Muscle of leg (tissue), 11 donors: Measurements from ENCODE around the gene GRIA3. TPM values are rescaled to one million over a fixed set of nuclear protein-coding genes. Genes with fewer than 3 reads are reported as not detected.
"Not testable (repeated sequence)": the region's sequence is repeated elsewhere in the genome, so short reads cannot be mapped to it uniquely, and the experiment has no call there.

Experiments used
- DNase-seq: peaks from one replicate; pipeline ENCODE4 v3.0.0; 2013
- H3K27ac ChIP-seq: one replicate; pipeline ENCODE4 v1.5.1; 2013; ENCODE audit warnings: mild to moderate bottlenecking, low read length, control low read depth
- H3K27me3 ChIP-seq: one replicate; pipeline ENCODE4 v1.6.1; 2013; ENCODE audit warnings: low read length; ENCODE audit not compliant: control insufficient read depth, insufficient read depth
- H3K36me3 ChIP-seq: one replicate; pipeline ENCODE4 v1.6.1; 2013; ENCODE audit warnings: low read length; ENCODE audit not compliant: control insufficient read depth, insufficient read depth
- H3K4me1 ChIP-seq: one replicate; pipeline ENCODE4 v1.6.1; 2013; ENCODE audit warnings: low read length; ENCODE audit not compliant: control insufficient read depth, insufficient read depth
- H3K4me3 ChIP-seq: one replicate; pipeline ENCODE4 v1.5.1; 2013; ENCODE audit warnings: low read length, control low read depth
- H3K9me3 ChIP-seq: replicated peaks from 2 replicates; pipeline ENCODE4 v1.6.1; 2013; ENCODE audit warnings: low read depth, low read length; ENCODE audit not compliant: control insufficient read depth
- WGBS: methylation state at CpG from one replicate; pipeline ENCODE4 v1.1.5; 2013; ENCODE audit warnings: missing lambda C conversion rate; ENCODE audit not compliant: insufficient coverage; 5-methylcytosine and 5-hydroxymethylcytosine counted together
- polyA plus RNA-seq, 8 donors: library from polyadenylated mRNA; unstranded; fragments of 120-200 nt; gene quantifications; one replicate each; pipeline versions ENCODE4 v1.2.1 to v1.2.3, GENCODE V29; 2013; ENCODE audit warnings: inconsistent platforms in 1 of 8, low replicate concordance in 1 of 8; ENCODE audit not compliant: insufficient read length in 8 of 8, insufficient read depth in 1 of 8
- total RNA-seq: library from RNA; stranded (reverse); fragments of 120-200 nt; gene quantifications from one replicate; pipeline ENCODE4 v1.2.4, GENCODE V29; 2013

GRIA3 gene
- total and polyA plus RNA-seq, 9 donors = 1.3 to 4.2 (median 2.2) TPM

- H3K27ac ChIP-seq = no peak overlapping the region
- 37% methylated on average over 2 of the region's 5 CpGs for WGBS
- no peak for DNase-seq
- H3K9me3 ChIP-seq = no peaks in the 10 kb centered on the region
- no peaks in the 10 kb centered on the region for H3K36me3 ChIP-seq
- no peak overlapping the region for H3K4me3 ChIP-seq
- no peaks in the 10 kb centered on the region for H3K27me3 ChIP-seq
- no peaks in the 10 kb centered on the region for H3K4me1 ChIP-seq
Observed at GRCh38 chrX:123436512-123437136, 252.5 kb downstream of the GRIA3 start.

GRCh38 chrX:123439926-123440325 lies 255.8 kb downstream of the GRIA3 start:
- not testable (repeated sequence) for H3K27me3 ChIP-seq, DNase-seq, H3K4me3 ChIP-seq, H3K27ac ChIP-seq, H3K4me1 ChIP-seq, H3K9me3 ChIP-seq, H3K36me3 ChIP-seq
- no CpG with 5 or more reads among the region's 3 CpGs for WGBS

DNA sequence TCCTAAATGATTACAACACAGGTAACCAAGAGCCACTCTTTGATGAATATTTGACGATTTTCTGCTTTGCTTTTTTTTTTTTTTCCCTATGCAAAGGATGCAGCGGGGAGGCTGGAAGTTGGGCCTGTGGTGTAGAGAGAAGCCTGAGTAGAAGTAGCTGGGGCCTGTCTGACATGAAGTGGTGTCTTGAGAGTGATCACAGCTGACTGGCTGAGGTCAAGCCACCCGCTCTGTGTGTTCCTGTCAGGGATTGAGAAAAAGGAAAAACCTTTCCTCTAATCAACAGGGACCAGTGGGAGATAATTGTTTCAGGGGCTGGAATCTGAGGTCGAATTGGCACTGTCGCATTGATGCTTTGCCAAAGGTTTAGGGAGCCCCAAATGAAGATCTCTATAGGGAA lies 258.7 kb downstream of the GRIA3 start:
- no peak overlapping the region for H3K4me3 ChIP-seq
- 80% methylated on average over 1 of the region's 5 CpGs for WGBS
- no peak for DNase-seq
- H3K27me3 ChIP-seq = no peaks in the 10 kb centered on the region
- H3K9me3 ChIP-seq = no peaks in the 10 kb centered on the region
- H3K36me3 ChIP-seq = no peaks in the 10 kb centered on the region
- no peak overlapping the region for H3K27ac ChIP-seq
- H3K4me1 ChIP-seq = no peaks in the 10 kb centered on the region

GRCh38 chrX:123447506-123447905 lies 263.4 kb downstream of the GRIA3 start:
- Histone ChIP-seq H3K4me3 (no peak overlapping the region), H3K27ac (no peak overlapping the region), H3K9me3 (no peaks in the 10 kb centered on the region), H3K4me1 (no peaks in the 10 kb centered on the region), H3K36me3 (no peaks in the 10 kb centered on the region), H3K27me3 (no peaks in the 10 kb centered on the region)
- WGBS = no CpG with 5 or more reads among the region's 3 CpGs
- no peak for DNase-seq

GRCh38 chrX:123449335-123449734 lies 265.3 kb downstream of the GRIA3 start:
- H3K36me3 ChIP-seq = no peaks in the 10 kb centered on the region
- 77% methylated on average over 2 of the region's 4 CpGs for WGBS
- H3K27me3 ChIP-seq = no peaks in the 10 kb centered on the region
- no peak overlapping the region for H3K27ac ChIP-seq
- H3K4me1 ChIP-seq = no peaks in the 10 kb centered on the region
- DNase-seq = no peak
- no peaks in the 10 kb centered on the region for H3K9me3 ChIP-seq
- no peak overlapping the region for H3K4me3 ChIP-seq

DNA sequence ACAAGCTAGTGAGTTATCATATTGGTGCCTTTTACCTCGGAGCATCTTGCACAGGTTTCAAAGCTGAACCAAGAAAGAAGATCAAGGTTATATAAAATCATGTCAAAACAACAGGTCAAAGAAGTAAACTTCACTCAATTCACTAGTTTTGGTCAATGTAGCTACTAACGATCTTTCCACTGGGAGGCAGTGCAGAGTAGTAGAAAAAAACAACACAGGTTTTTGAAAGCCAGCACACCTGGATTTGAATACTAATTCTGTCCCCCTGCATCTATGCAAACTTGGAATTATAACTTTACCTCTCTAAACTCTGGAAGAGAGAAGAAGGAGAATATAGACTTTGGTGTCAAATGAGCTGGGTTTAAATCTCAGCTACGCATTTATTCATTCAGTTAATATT lies 266.1 kb downstream of the GRIA3 start:
- no peaks in the 10 kb centered on the region for H3K9me3 ChIP-seq
- no peak overlapping the region for H3K27ac ChIP-seq
- H3K27me3 ChIP-seq = no peaks in the 10 kb centered on the region
- no peaks in the 10 kb centered on the region for H3K36me3 ChIP-seq
- DNase-seq = no peak
- no peak overlapping the region for H3K4me3 ChIP-seq
- no peaks in the 10 kb centered on the region for H3K4me1 ChIP-seq
- WGBS = no CpG with 5 or more reads among the region's 3 CpGs

DNA sequence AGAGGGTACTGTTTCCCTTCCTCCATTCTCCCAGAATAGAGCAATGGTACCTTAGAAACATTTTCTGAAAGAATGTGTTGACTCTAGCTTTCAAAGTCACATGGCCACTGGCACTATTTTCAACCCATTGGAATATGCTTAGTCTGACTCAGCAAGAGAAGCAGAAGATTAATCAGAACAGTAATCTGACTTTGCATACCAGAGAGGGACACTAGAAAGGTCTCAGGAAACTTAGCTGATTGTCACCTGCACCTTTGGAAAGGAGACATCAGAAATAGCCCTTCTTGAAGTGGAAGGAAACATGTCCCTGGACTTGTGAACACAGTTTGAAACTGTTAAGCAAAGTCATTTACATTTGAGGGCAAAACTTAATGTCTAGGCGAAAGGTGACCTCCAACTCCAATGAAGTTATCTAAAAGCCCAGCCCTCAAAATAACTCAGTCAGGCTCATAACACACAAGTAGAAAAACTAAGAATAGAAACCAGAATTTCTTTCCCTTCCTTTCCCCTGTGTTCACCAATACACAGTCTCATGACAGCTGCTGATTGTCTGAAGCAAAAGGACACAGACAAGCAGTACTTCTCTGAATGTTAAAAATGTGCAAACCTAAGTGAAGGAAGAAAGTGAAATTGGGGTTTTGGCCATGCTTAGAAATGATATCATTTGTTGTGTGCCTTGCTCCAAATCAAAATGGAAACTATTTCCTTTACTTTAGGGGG lies 270.8 kb downstream of the GRIA3 start:
- H3K27me3 ChIP-seq = no peaks in the 10 kb centered on the region
- no peak overlapping the region for H3K4me3 ChIP-seq
- no CpG with 5 or more reads among the region's 1 CpG for WGBS
- H3K27ac ChIP-seq = no peak overlapping the region
- H3K4me1 ChIP-seq = no peaks in the 10 kb centered on the region
- H3K36me3 ChIP-seq = no peaks in the 10 kb centered on the region
- no peaks in the 10 kb centered on the region for H3K9me3 ChIP-seq
- no peak for DNase-seq

DNA sequence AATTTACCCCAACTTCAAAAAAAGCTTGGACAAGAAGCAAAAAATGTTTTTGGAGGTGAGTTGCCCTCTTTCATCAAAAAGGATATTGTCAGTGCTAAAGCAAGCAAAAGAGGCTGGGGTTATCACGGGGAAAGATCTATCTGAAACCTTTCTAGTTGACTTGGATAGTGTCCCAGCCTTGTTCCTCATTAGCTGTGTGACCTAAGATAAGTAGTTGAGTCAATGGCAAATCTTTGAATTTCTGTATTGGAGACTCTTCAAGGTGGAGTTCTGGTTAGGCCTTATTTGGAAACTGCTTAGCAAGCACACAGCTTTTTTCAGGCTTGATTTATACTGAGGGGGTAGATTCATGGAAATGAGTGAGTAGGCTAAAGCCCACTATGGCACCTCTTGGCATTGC lies 271.6 kb downstream of the GRIA3 start:
- H3K27ac ChIP-seq = no peak overlapping the region
- H3K36me3 ChIP-seq = no peaks in the 10 kb centered on the region
- no peak for DNase-seq
- no peaks in the 10 kb centered on the region for H3K9me3 ChIP-seq
- no peaks in the 10 kb centered on the region for H3K4me1 ChIP-seq
- no CpG with 5 or more reads among the region's 1 CpG for WGBS
- H3K27me3 ChIP-seq = no peaks in the 10 kb centered on the region
- no peak overlapping the region for H3K4me3 ChIP-seq

- Histone ChIP-seq H3K36me3 (no peaks in the 10 kb centered on the region), H3K4me3 (no peak overlapping the region), H3K9me3 (no peaks in the 10 kb centered on the region), H3K27me3 (peaks cover 2% of the 10 kb centered on the region), H3K27ac (no peak overlapping the region), H3K4me1 (no peaks in the 10 kb centered on the region)
- 93% methylated on average over 7 of the region's 10 CpGs for WGBS
- no peak for DNase-seq
Observed at GRCh38 chrX:123464709-123465108, 280.6 kb downstream of the GRIA3 start.

- no peak for DNase-seq
- no peaks in the 10 kb centered on the region for H3K36me3 ChIP-seq
- WGBS = no CpG with 5 or more reads among the region's 4 CpGs
- H3K27ac ChIP-seq = no peak overlapping the region
- no peaks in the 10 kb centered on the region for H3K4me1 ChIP-seq
- H3K9me3 ChIP-seq = no peaks in the 10 kb centered on the region
- H3K4me3 ChIP-seq = no peak overlapping the region
- H3K27me3 ChIP-seq = peaks cover 2% of the 10 kb centered on the region
Observed at GRCh38 chrX:123468481-123468880, 284.4 kb downstream of the GRIA3 start.
